HG03442 (cell line): ENCODE results near the gene SLC38A1.
A peak's percentile ranks its signal among the peaks of the same experiment; 100 is the strongest.

Experiments used
- ATAC-seq: cut with Tn5 transposase; IDR thresholded peaks from one replicate; pipeline ENCODE4 v1.9.1; 2021; ENCODE audit warnings: mild to moderate bottlenecking, moderate library complexity; ENCODE audit not compliant: unreplicated experiment

The SLC38A1 gene

GRCh38 chr12:46234000-46234399, 34.8 kb downstream of the SLC38A1 start:
- no peak for ATAC-seq

GRCh38 chr12:46233423-46233822, 35.4 kb downstream of the SLC38A1 start:
- no peak for ATAC-seq

- no peak for ATAC-seq
Observed at GRCh38 chr12:46230983-46231382, 37.9 kb downstream of the SLC38A1 start.

- no peak for ATAC-seq
Observed at GRCh38 chr12:46230306-46230705, 38.5 kb downstream of the SLC38A1 start.

GRCh38 chr12:46227616-46228015, 41.2 kb downstream of the SLC38A1 start:
- ATAC-seq, result no peak

GRCh38 chr12:46224386-46224785, 44.5 kb downstream of the SLC38A1 start:
- no peak for ATAC-seq

- no peak for ATAC-seq
Observed at GRCh38 chr12:46223047-46223446, 45.8 kb downstream of the SLC38A1 start.

- no peak for ATAC-seq
Observed at GRCh38 chr12:46222636-46223035, 46.2 kb downstream of the SLC38A1 start.

GRCh38 chr12:46221255-46222128, 47.4 kb downstream of the SLC38A1 start:
- no peak for ATAC-seq

- ATAC-seq, result no peak
Observed at GRCh38 chr12:46219877-46220655, 48.8 kb downstream of the SLC38A1 start.

GRCh38 chr12:46219132-46219876, 49.5 kb downstream of the SLC38A1 start:
- ATAC-seq, result no peak

- ATAC-seq, result no peak
Observed at GRCh38 chr12:46218322-46219095, 50.3 kb downstream of the SLC38A1 start.

- ATAC-seq, result peak; percentile 56
Observed at GRCh38 chr12:46217541-46218321, 51.1 kb downstream of the SLC38A1 start.

- peak; percentile 59 for ATAC-seq
Observed at GRCh38 chr12:46214668-46215436, 54.0 kb downstream of the SLC38A1 start.

- no peak for ATAC-seq
Observed at GRCh38 chr12:46212108-46212982, 56.5 kb downstream of the SLC38A1 start.

GRCh38 chr12:46210873-46211439, 57.9 kb downstream of the SLC38A1 start:
- no peak for ATAC-seq
